HL-60 (cell line): Measurements from ENCODE around the gene TM4SF4.

ENCODE experiments used
- DNase-seq, 2 experiments: peaks; one replicate each; pipeline ENCODE4 v3.0.0-alpha.2; 2010 to 2020; ENCODE audit warnings: low read depth in 1 of 2, low spot score in 1 of 2
- H3K27ac ChIP-seq: fragments of 250-450 bp; sonication (Bioruptor Pico); replicated peaks from 2 replicates; pipeline ENCODE4 v1.5.1; 2020; ENCODE audit warnings: mild to moderate bottlenecking, moderate library complexity
- H3K27me3 ChIP-seq: fragments of 250-450 bp; sonication (Bioruptor Pico); 2 replicates; pipeline ENCODE4 v1.5.1; 2021; ENCODE audit warnings: mild to moderate bottlenecking, moderate library complexity; ENCODE audit not compliant: insufficient read depth, poor library complexity, severe bottlenecking
- H3K4me3 ChIP-seq: replicated peaks from 2 replicates; pipeline ENCODE4 v1.5.1; 2011; ENCODE audit warnings: mild to moderate bottlenecking, control low read depth, low read length; ENCODE audit not compliant: insufficient read depth
- CTCF ChIP-seq: IDR thresholded peaks from one replicate; pipeline ENCODE4 v1.5.1; 2011; ENCODE audit warnings: low read length, control low read depth, inconsistent platforms; ENCODE audit not compliant: insufficient read depth
- GABPA ChIP-seq: IDR thresholded peaks from 2 replicates; pipeline ENCODE4 v1.6.1; 2012; ENCODE audit warnings: low read depth
- POLR2AphosphoS5 ChIP-seq: IDR thresholded peaks from 2 replicates; pipeline ENCODE4 v1.6.1; 2012; ENCODE audit warnings: low read depth
- SPI1 ChIP-seq: IDR thresholded peaks from 2 replicates; pipeline ENCODE4 v1.6.1; 2012; ENCODE audit warnings: low read depth, mild to moderate bottlenecking, borderline replicate concordance
- TF ChIP-seq, protein P1 (sequence below): IDR thresholded peaks from 2 replicates; pipeline ENCODE4 v1.6.1; 2012; ENCODE audit warnings: low read depth; ENCODE audit not compliant: insufficient replicate concordance

TM4SF4 gene

DNA sequence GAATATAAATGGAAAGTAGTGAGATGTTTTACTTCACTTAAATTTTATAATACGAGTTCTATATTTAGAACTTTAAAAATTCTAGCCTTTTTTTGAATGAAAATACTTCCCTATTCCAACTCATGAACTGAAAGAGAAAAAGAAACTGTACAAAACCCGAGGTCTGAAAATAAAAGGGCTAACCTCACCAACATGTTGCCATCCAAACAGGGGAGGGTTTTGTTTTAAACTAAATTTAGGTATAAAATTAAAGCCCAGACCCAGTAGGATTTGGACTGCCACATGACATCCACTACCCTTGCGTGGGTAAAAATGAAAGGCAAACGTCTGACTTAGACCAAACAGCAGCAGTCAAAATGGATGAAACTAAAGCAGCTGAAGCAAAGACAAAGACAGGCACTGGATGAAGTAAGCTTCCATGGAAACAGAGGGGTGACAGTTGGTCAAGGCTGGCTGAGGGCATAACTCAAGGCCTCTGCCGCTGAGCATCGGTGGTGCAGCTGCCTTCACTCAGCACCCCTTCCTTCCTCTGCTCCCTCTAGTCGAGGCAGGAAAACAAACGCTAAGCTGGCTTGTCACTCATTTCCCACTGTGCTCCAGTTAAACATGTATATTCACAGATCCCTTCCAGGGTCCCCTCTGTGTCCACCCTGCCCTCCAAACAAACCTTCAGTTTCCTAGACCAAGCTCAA lies 58.1 kb downstream of the TM4SF4 start:
- DNase-seq, result no peak
- TF ChIP-seq CTCF (no peak), POLR2AphosphoS5 (no peak), GABPA (no peak), SPI1 (no peak)
- TF ChIP-seq, protein P1, sequence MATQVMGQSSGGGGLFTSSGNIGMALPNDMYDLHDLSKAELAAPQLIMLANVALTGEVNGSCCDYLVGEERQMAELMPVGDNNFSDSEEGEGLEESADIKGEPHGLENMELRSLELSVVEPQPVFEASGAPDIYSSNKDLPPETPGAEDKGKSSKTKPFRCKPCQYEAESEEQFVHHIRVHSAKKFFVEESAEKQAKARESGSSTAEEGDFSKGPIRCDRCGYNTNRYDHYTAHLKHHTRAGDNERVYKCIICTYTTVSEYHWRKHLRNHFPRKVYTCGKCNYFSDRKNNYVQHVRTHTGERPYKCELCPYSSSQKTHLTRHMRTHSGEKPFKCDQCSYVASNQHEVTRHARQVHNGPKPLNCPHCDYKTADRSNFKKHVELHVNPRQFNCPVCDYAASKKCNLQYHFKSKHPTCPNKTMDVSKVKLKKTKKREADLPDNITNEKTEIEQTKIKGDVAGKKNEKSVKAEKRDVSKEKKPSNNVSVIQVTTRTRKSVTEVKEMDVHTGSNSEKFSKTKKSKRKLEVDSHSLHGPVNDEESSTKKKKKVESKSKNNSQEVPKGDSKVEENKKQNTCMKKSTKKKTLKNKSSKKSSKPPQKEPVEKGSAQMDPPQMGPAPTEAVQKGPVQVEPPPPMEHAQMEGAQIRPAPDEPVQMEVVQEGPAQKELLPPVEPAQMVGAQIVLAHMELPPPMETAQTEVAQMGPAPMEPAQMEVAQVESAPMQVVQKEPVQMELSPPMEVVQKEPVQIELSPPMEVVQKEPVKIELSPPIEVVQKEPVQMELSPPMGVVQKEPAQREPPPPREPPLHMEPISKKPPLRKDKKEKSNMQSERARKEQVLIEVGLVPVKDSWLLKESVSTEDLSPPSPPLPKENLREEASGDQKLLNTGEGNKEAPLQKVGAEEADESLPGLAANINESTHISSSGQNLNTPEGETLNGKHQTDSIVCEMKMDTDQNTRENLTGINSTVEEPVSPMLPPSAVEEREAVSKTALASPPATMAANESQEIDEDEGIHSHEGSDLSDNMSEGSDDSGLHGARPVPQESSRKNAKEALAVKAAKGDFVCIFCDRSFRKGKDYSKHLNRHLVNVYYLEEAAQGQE, result no peak
- H3K27me3 ChIP-seq, result no peaks in the 10 kb centered on the region
- H3K4me3 ChIP-seq, result no peak overlapping the region
- H3K27ac ChIP-seq, result no peak overlapping the region

GRCh38 chr3:149534082-149534481 lies 59.6 kb downstream of the TM4SF4 start:
- no peak overlapping the region for H3K27ac ChIP-seq

GRCh38 chr3:149534671-149535332 lies 60.3 kb downstream of the TM4SF4 start:
- TF ChIP-seq POLR2AphosphoS5, result no peak
- no peak for TF ChIP-seq SPI1
- TF ChIP-seq, protein P1, result no peak
- TF ChIP-seq CTCF, result no peak
- no peak for TF ChIP-seq GABPA
- H3K27me3 ChIP-seq, result no peaks in the 10 kb centered on the region
- H3K27ac ChIP-seq, result no peak overlapping the region
- no peak overlapping the region for H3K4me3 ChIP-seq
- no peak for DNase-seq

More at GRCh38 chr3:149534082-149534481, 59.6 kb downstream of the TM4SF4 start:
- TF ChIP-seq, protein P1, result no peak
- TF ChIP-seq SPI1 (no peak), POLR2AphosphoS5 (no peak), CTCF (no peak), GABPA (no peak)
- Histone ChIP-seq H3K4me3 (no peak overlapping the region), H3K27me3 (no peaks in the 10 kb centered on the region)
- no peak for DNase-seq
